ENCODE measurements around the gene ZNF611.
"Not testable (repeated sequence)": the region's sequence is repeated elsewhere in the genome, so short reads cannot be mapped to it uniquely, and the experiment has no call there.

Gene ZNF611

GRCh38 chr19:52681216-52681615 is 53.6 kb downstream of the ZNF611 start:
- not testable (repeated sequence) for DNase-seq (ENCODE audit: low read depth in 2 of 2)

DNA sequence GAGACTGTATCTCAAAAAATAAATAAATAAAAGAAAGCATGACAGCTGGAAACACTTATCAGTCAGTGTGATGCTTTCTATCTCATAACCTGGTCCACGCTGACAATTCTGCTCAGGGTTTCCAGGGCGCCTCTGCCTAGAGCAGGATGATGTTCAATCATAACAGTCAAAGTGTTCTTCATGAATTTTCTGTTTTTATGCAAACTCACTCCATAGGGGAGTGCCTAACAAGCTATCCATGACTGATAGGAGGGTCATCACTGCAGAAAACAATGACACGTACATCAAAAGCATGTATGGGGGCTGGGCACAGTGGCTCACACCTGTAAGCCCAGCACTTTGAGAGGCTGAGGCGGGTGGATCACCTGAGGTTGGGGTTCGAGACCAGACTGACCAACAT is 55.2 kb downstream of the ZNF611 start:
- DNase-seq (ENCODE audit: low read depth in 2 of 2), result no peak

- DNase-seq (ENCODE audit: low read depth in 2 of 2), result not testable (repeated sequence)
Observed at GRCh38 chr19:52675239-52675638, 59.6 kb downstream of the ZNF611 start.

DNA sequence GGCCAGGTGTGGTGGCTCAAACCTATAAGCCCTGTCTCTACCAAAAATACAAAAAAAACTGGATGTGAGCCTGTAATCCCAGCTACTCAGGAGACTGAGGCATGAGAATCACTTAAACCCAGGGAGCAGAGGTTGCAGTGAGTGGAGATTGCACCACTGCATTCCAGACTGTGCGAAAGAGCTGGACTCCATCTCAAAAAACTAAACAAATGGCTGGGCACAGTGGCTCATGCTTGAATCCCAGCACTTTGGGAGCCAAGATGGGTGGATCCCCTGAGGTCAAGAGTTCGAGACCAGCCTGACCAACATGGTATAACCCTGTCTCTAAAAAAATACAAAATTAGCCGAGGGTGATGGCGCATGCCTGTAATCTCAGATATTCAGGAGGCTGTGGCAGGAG is 61.8 kb downstream of the ZNF611 start:
- DNase-seq (ENCODE audit: low read depth in 2 of 2), result no peak

DNA sequence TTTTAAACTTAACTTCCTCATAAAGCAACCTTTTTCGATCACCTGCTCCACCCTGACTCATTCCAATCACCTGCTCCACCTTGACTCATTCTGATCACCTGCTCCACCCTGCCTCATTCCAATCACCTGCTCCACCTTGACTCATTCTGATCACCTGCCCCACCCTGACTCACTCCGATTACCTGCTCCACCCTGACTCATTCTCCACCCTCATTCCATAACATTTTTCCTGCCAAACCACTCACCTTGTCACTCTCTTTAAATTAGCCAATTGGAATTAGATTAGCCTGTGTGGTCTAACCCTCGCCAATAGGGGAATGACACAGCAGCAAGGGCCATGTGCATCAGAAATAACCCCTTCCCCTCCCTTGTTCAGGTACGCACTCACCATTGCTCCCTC is 64.8 kb downstream of the ZNF611 start:
- no peak for DNase-seq (ENCODE audit: low read depth in 2 of 2)

GRCh38 chr19:52669586-52669985 is 65.3 kb downstream of the ZNF611 start:
- no peak for DNase-seq (ENCODE audit: low read depth in 2 of 2)

DNA sequence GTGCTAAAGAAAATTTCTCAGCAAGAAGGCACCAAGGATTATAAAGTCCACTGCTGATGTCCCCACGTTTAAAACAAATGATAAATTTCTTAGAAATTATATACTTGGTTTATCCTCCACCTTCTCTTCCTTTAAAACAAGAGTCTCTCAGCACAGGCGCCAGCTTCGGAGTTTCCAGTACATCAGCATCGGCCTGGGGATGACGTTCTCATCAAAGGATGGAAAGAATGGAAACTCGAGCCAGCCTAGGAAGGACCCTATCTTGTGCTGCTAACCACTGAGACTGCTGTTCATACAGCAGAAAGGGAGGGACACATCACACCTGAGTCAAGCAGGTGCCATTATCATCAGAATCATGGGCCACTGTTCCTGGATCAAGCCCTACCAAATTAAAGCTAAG is 66.9 kb downstream of the ZNF611 start:
- no peak for DNase-seq (ENCODE audit: low read depth in 2 of 2)

DNA sequence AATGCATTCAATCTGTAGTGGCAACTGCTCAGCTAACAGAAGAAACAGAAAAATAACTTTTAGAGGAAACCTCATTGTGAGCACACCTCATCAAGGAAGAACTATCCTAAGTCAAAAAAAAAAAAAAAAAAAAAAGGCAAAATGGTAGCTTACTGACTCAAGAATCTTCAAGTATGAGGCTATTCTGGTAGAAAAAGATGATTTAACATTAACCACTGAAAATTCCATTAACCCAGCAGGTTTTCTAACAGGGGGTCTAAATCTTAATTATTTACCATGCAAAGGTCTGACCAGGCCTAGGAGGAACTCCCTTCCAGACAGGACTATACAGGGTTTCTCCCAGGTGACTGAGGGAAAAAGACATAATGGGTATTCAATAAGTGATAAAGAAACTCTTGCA is 68.3 kb downstream of the ZNF611 start:
- DNase-seq (ENCODE audit: low read depth in 2 of 2), result no peak

DNA sequence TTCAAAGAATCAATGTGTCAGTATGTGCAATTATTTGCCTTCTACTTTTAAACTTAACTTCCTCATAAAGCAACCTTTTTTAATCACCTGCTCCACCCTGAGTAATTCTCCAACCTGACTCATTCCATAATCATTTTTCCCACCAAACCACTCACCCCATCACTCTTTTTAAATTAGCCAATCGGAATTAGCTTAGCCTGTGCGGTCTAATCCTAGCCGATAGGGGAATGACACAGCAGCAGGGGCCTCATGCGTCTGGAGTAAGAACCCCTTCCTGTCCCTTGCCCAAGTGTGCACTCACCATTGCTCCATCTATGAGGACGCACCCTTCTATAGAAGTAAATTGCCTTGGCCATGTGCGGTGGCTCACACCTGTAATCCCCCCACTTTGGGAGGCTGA is 69.3 kb downstream of the ZNF611 start:
- DNase-seq (ENCODE audit: low read depth in 2 of 2), result no peak

DNA sequence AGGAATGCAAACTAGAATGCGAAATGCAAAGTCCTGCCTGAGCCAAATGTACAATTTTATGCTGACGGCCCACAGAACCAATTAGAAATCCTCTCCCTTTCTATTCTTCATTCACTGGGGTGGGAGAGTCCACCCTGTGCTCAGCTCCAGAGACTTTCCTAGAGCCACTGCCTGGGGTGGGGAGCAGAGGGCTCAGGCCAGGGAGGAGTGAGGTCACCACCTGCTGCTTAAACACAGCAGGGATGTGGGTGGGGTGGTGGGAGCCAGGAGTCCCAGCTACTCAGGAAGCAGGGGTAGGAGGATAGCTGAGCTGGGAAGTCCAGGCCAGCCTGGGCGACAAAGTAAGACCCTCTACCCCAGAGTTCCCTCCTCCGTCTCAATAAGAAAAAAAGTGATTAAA is 69.8 kb downstream of the ZNF611 start:
- no peak for DNase-seq (ENCODE audit: low read depth in 2 of 2)

- no peak for DNase-seq (ENCODE audit: low read depth in 2 of 2)
Observed at GRCh38 chr19:52664461-52664860, 70.4 kb downstream of the ZNF611 start.

DNA sequence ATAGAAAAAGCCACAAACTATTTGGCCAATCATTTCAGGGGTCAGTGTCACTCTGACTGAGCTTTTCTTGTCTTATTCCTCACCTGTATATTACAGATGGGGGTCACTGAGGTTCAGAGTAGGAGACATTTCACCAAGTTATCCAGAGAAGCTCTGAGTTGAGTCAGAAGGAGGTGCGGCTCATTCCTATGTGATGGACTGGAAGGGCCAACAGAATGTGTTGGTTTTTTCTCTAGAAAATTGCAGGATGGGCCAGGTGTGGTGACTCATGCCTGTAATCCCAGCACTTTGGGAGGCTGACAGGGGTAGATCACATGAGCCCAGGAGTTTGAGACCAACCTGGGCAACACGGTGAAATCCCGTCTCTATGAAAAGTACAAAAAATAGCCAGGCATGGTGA is 72.2 kb downstream of the ZNF611 start:
- DNase-seq (ENCODE audit: low read depth in 2 of 2), result no peak

- no peak for DNase-seq (ENCODE audit: low read depth in 2 of 2)
Observed at GRCh38 chr19:52660981-52661380, 73.9 kb downstream of the ZNF611 start.

DNA sequence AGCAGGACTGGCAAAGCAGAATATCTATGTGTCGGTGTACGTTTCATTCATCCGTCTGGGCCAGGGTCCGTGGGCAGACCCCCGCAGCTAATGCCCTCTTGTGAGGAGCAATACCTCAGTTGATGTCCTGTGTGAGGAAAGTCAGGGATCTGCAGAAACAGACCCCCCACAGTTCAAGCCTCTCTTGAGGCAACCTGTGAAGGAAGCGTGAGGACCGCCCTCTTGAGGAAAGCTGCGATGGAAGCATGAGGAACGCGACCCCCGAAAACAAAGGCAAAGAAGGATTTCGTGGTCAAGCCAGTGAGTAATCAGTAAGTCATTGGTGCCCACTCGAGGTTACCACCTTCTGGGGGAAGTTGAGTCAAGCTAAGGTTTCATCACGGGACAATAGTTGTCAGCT is 75.8 kb downstream of the ZNF611 start:
- DNase-seq (ENCODE audit: low read depth in 2 of 2), result no peak

- no peak for DNase-seq (ENCODE audit: low read depth in 2 of 2)
Observed at GRCh38 chr19:52658595-52658994, 76.2 kb downstream of the ZNF611 start.

- DNase-seq (ENCODE audit: low read depth in 2 of 2), result no peak
Observed at GRCh38 chr19:52653161-52653560, 81.7 kb downstream of the ZNF611 start.

All from stimulated activated CD8-positive, alpha-beta memory T cell treated with anti-CD3 and anti-CD28 coated beads, Interleukin-2, amount 100 ng/mL, for 1 hour (primary cell).